Stimulated activated CD4-positive, alpha-beta T cell treated with anti-CD3 and anti-CD28 coated beads, Interleukin-1b, Interleukin-23, amount 100 ng/mL, for 4 hours (primary cell): ENCODE data around the gene KCNG2.

Experiments
- DNase-seq, 2 donors: peaks; one replicate each; pipeline ENCODE4 v3.0.0-alpha.2; 2020; ENCODE audit warnings: low read depth in 2 of 2

KCNG2 gene

DNA sequence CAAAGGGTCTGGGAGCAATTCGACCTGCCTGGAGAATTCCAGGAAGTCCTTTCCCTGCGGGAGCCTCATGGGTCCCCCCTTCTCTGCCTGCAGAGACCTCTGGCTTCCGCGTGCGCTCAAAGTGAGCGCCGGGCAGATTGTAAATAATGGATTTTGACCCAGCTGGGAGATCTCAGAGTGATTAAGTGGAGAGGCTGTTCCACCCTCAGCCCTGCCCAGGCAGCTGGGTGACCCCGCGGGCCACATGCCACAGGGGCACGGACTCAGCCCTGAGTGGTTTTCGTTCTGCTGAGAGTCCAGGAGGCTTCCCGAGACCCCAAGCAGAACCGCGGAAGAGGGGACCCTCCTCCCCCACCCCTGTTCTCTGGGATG is 1.2 kb downstream of the KCNG2 start:
- DNase-seq, result no peak

- no peak for DNase-seq
Measured at GRCh38 chr18:79799619-79800370, 2.1 kb downstream of the KCNG2 start.

DNA sequence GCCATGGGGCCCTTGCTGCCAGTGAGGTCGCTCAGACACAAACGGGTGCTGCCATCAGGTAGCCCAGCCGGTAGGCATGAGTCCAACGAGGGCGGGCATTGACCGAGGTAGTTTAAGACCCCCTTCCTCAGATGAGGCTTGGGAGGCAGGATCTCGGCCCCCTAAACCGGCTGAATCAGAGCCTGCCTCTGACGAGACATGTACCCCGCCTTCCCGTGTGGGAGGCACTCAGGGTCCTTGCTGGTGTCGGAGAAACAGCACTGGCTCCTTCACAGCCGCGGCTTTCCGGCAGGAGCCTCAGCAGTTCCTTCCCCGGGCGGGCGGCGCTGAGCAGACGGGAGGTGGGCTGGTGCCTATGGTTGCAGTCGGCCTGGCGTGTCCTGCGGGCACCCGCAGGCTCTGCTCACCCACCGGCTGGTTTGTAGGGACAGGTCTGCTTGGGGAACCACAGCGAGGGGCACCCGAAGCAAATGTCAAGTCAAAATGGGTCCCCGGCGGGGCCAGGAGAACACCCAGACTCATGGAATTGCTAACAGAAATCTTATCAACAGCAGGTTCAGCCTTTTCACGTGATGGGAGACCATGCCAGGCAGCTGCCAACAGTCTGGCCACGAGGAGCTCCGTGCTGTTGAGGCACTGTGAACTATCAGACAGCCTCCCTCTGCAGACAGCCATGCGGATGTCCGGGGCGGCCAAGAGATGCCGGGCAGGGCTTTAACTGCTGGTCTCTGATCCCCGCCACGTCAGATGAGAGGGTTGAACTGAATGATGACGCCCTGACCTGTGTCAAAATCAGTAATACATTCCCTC is 2.8 kb downstream of the KCNG2 start:
- no peak for DNase-seq

GRCh38 chr18:79801217-79801616 is 3.5 kb downstream of the KCNG2 start:
- DNase-seq, result no peak

GRCh38 chr18:79801641-79802040 is 3.9 kb downstream of the KCNG2 start:
- DNase-seq, result no peak

- no peak for DNase-seq
Measured at GRCh38 chr18:79802298-79802697, 4.6 kb downstream of the KCNG2 start.

DNA sequence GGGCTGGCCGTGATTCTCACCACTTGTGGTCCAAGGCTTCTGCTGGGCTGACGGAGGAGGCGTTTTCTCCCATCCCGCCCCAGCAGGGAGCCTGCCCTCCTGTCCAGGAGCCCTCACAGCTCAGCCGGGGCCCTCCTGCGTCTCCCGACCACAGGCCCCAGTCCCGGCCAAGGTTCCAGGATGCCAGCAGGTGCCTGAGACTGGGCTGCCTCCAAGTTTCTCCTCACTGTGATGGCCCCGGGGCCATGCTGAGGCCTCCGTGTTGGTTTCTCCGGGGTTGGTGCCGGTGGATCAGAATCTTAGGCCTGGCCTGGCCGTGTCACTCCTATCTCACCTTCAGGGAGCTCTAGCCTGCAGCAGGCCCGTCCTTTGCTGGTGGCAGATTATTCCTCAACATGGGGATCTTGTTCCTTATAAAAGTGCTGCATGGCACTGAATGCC is 5.9 kb downstream of the KCNG2 start:
- no peak for DNase-seq

GRCh38 chr18:79804130-79804787 is 6.5 kb downstream of the KCNG2 start:
- no peak for DNase-seq

DNA sequence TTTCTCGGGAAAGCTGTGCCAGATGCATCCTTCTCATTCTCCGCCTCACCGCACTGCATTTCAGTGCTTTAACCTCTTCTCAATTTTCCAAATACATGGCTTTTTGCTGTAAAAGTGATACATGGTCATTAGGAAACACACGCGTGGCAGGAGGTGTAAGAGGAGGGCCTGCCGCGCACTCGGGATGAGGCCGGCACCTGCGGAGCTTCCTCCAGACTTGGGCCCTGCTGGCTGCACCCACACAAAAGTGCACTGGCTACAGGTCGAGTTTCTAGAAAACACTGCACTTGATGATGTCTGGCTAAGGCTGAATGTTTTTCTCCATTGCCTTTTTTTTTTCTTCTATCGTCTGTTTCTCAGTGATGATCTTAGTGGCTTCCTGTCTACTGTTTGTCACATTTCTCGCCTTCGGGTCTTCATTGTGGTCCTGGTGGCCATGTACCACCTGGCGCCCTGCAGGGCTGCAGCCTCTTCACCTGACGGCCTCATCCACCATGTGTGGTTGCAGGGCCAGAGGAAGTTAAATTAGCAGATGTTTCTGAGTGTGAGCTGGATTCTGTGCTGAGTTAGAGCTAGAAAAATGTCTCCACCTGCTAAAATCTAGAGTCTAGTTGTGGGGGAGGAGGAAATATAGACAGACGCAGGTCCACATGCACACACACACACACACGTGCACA is 7.6 kb downstream of the KCNG2 start:
- DNase-seq, result no peak

GRCh38 chr18:79805926-79806487 is 8.3 kb downstream of the KCNG2 start:
- no peak for DNase-seq

GRCh38 chr18:79806976-79807841 is 9.5 kb downstream of the KCNG2 start:
- no peak for DNase-seq

DNA sequence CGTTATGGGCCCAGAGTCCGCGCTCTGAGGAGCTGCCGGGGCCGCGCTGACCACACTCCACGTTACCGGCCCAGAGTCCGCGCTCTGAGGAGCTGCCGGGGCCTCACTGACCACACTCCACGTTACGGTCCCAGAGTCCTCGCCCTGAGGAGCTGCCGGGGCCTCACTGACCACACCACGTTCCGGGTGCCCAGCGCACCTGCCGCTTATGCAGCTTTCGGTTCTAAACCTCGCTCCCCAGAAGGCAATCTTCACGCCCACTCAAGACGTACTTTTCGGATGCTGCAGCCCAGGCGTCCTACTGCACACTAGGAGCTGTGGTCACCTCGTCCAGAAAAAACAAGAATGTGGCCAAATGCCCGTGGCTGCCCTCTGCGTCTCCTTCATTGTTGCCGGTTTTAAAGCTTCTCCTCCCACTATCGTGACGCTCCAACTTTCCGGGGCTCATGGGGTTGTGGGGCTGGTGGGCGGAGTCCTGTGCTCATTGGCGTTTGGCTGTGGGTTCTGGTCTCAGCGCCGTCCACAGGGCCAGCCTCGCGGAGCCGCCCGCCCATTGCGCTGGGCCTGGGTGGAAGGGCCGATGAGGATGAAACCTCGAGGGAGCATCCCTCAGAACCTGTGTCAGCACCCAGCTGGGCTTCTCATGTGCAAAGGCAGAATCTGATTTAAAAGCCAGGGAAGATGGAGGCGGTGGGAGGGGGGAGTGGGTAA is 11.9 kb downstream of the KCNG2 start:
- no peak for DNase-seq

GRCh38 chr18:79812052-79812451 is 14.3 kb downstream of the KCNG2 start:
- no peak for DNase-seq

DNA sequence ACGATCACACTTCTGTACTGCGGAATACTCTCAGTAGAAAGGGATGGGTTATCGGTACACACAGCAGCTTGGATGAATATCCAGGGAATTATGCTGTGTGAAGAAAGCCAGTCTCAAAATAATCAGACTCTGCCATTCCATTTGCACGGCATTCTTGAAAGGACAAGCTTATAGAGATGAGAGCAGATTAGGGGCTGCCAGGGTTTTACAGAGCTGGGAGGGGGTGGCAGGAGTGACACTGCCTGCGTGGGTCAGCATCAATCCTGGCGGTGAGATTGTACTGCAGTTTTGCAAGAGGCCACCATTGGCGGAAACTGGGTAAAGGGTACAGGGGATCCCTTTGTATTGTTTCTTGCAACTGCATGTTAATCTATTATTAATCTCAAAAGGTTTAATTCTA is 16.6 kb downstream of the KCNG2 start:
- DNase-seq, result no peak

GRCh38 chr18:79815657-79816056 is 17.9 kb downstream of the KCNG2 start:
- DNase-seq, result no peak

GRCh38 chr18:79816092-79816491 is 18.4 kb downstream of the KCNG2 start:
- no peak for DNase-seq

GRCh38 chr18:79816981-79817606 is 19.4 kb downstream of the KCNG2 start:
- no peak for DNase-seq

DNA sequence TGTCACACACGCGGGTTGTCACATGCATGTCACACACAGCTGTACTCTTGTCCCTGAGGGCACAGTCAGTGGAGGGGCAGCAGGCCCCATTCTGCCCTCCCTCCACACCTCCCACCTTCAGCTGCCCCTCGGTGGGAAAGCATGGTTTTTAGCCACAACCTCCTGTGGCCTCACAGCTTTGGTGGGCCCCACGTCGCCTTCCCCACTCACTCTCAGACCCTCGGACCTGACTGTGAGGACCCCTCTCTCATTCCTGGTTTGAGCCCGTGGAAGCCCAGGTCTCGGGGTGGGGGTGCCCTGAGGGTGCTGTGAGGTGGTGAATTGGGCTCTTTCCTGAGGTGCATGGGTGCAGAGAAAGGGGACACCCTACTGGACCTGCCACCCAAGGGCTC is 19.9 kb downstream of the KCNG2 start:
- DNase-seq, result no peak

DNA sequence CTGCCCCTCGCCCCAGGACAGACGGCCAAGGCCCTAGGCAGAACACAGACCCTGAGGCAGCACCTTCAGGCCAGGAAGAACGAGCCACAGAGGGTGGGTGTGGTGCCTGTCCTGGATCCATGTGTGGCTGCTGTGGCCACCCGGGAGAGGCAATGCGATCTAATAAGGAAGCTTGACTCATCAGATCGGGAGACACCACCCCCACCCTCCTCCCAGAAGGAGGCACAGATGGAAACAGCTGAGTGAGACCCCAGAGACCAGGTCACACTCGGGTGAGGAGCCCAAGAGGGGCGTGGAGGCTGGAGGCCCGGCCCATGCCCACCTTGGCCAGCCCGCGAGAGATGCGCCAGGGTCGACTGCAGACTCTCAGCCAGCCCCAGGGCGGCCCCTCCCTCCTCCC is 20.3 kb downstream of the KCNG2 start:
- no peak for DNase-seq

GRCh38 chr18:79818631-79819030 is 20.9 kb downstream of the KCNG2 start:
- no peak for DNase-seq
